Loucy (cell line): ENCODE results near the gene CMTR1.
A peak's percentile ranks its signal among the peaks of the same experiment; 100 is the strongest.
"Not testable (repeated sequence)": the region's sequence is repeated elsewhere in the genome, so short reads cannot be mapped to it uniquely, and the experiment has no call there.

Experiments used
- H2AFZ ChIP-seq: fragments of 200-600 bp; sonication (generic); 2 replicates; pipeline ENCODE4 v1.6.0; 2016; ENCODE audit warnings: antibody characterized with exemption, mild to moderate bottlenecking, low read length, moderate library complexity
- H3F3A ChIP-seq: fragments of 200-600 bp; 2 replicates; pipeline ENCODE4 v1.6.0; 2016; ENCODE audit warnings: antibody characterized with exemption, low read depth, mild to moderate bottlenecking
- H3K27me3 ChIP-seq: fragments of 200-600 bp; sonication (generic); 2 replicates; pipeline ENCODE4 v1.6.1; 2014; ENCODE audit warnings: low read length, mild to moderate bottlenecking; ENCODE audit not compliant: insufficient read depth, poor library complexity, severe bottlenecking
- H3K36me3 ChIP-seq: fragments of 200-600 bp; sonication (generic); 2 replicates; pipeline ENCODE4 v1.6.1; 2016; ENCODE audit warnings: low read length; ENCODE audit not compliant: insufficient read depth
- H3K4me1 ChIP-seq: fragments of 200-600 bp; sonication (generic); 2 replicates; pipeline ENCODE4 v1.5.1; 2014; ENCODE audit warnings: low read length, mild to moderate bottlenecking; ENCODE audit not compliant: insufficient read depth, poor library complexity, severe bottlenecking
- H3K4me2 ChIP-seq: fragments of 200-600 bp; sonication (generic); 2 replicates; pipeline ENCODE4 v1.6.0; 2014; ENCODE audit warnings: antibody characterized with exemption, low read length, low read depth, mild to moderate bottlenecking; ENCODE audit not compliant: poor library complexity, severe bottlenecking
- H3K4me3 ChIP-seq: fragments of 200-600 bp; sonication (generic); 2 replicates; pipeline ENCODE4 v1.5.1; 2014; ENCODE audit warnings: low read length, mild to moderate bottlenecking, mixed read lengths; ENCODE audit not compliant: poor library complexity, severe bottlenecking
- H3K79me2 ChIP-seq: fragments of 200-600 bp; sonication (generic); 2 replicates; pipeline ENCODE4 v1.6.1; 2014; ENCODE audit warnings: low read length; ENCODE audit not compliant: insufficient read depth
- H3K9ac ChIP-seq: fragments of 200-600 bp; sonication (generic); 2 replicates; pipeline ENCODE4 v1.6.0; 2014; ENCODE audit warnings: mild to moderate bottlenecking, low read depth, low read length, moderate library complexity; ENCODE audit not compliant: poor library complexity, severe bottlenecking
- H3K9me2 ChIP-seq: fragments of 200-600 bp; sonication (generic); replicated peaks from 2 replicates; pipeline ENCODE4 v1.6.1; 2016; ENCODE audit warnings: low read depth, low read length, mixed read lengths
- H3K9me3 ChIP-seq: fragments of 200-600 bp; sonication (generic); 2 replicates; pipeline ENCODE4 v1.6.1; 2014; ENCODE audit warnings: mild to moderate bottlenecking, antibody characterized with exemption, low read length, low read depth; ENCODE audit not compliant: insufficient read depth
- H4K20me1 ChIP-seq: fragments of 200-600 bp; sonication (generic); 2 replicates; pipeline ENCODE4 v1.6.0; 2014; ENCODE audit warnings: antibody characterized with exemption, low read length, mild to moderate bottlenecking; ENCODE audit not compliant: insufficient read depth, poor library complexity, severe bottlenecking
- EZH2phosphoT487 ChIP-seq: fragments of 200-600 bp; IDR thresholded peaks from 2 replicates; pipeline ENCODE4 v1.6.1; 2018; ENCODE audit warnings: antibody characterized with exemption, mild to moderate bottlenecking, moderate library complexity, borderline replicate concordance
- TF ChIP-seq, protein P1 (sequence below): fragments of 200-600 bp; sonication (generic); conservative IDR thresholded peaks from 2 replicates; pipeline ENCODE4 v1.5.1; 2014; ENCODE audit warnings: mild to moderate bottlenecking, antibody characterized with exemption, low read length

The CMTR1 gene

DNA sequence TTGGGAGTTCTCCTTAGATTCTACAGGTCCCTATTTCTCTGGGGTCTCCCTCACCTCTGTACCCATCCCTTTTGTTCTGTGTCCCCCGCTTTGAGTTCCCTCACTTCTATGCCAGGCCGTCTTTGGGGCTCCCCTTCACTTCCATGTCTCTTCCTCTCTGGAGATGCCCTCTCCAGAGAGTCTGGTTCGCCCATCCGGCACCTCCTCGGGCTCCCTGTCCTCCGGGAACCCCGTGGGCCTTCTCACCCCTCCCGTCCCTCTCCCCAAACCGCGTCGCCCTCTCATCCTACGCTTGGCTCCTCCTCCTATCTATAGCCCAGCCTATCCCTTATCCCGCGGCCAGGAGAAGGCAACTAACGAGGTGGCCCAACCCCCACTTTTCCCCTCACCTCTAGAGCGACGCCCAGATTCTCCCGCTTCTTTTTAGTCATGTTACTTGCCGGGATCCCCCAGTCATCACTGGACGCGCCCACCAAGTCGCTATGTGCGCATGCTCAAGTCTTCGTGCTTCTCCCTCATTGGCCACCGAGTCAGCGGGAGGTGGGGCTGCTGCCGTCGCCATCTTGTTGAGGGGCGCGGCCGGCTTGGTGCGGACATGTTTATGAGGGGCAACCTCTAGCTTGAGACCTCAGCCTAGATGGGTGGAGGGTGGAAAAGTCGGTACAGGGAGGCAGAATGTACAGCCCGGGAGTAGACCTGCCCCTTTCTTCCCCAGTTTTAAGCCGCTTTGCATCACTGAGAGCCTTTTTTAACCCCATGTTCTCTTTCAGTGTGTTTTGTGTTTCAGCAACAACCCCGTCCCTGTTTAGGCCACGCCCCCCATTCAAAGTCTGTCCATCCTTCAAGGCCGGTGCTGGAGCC lies 66.6 kb downstream of the CMTR1 start, which contains the start of gene CCDC167:
CCDC167 (minus strand) TSS at position 461 of the 861 bp plus-strand sequence; CDS start at position 431, 30 bp downstream.
- Histone ChIP-seq H3K9me3 (no peaks in the 10 kb centered on the region), H3K4me1 (peaks cover 62% of the 10 kb centered on the region), H3K4me3 (peak within 1 kb of the TSS; percentile 84), H3K9ac (peak within 1 kb of the TSS; percentile 93), H3K4me2 (peak within 1 kb of the TSS; percentile 82), H3K36me3 (no peaks in the 10 kb centered on the region), H3K9me2 (no peaks in the 10 kb centered on the region), H2AFZ (peak within 1 kb of the TSS; percentile 89), H3F3A (peaks cover 14% of the 10 kb centered on the region), H4K20me1 (no peaks in the 10 kb centered on the region), H3K27me3 (no peaks in the 10 kb centered on the region), H3K79me2 (peaks cover 32% of the 10 kb centered on the region)
- no peak for TF ChIP-seq EZH2phosphoT487
- TF ChIP-seq, protein P1, sequence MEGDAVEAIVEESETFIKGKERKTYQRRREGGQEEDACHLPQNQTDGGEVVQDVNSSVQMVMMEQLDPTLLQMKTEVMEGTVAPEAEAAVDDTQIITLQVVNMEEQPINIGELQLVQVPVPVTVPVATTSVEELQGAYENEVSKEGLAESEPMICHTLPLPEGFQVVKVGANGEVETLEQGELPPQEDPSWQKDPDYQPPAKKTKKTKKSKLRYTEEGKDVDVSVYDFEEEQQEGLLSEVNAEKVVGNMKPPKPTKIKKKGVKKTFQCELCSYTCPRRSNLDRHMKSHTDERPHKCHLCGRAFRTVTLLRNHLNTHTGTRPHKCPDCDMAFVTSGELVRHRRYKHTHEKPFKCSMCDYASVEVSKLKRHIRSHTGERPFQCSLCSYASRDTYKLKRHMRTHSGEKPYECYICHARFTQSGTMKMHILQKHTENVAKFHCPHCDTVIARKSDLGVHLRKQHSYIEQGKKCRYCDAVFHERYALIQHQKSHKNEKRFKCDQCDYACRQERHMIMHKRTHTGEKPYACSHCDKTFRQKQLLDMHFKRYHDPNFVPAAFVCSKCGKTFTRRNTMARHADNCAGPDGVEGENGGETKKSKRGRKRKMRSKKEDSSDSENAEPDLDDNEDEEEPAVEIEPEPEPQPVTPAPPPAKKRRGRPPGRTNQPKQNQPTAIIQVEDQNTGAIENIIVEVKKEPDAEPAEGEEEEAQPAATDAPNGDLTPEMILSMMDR = no peak

DNA sequence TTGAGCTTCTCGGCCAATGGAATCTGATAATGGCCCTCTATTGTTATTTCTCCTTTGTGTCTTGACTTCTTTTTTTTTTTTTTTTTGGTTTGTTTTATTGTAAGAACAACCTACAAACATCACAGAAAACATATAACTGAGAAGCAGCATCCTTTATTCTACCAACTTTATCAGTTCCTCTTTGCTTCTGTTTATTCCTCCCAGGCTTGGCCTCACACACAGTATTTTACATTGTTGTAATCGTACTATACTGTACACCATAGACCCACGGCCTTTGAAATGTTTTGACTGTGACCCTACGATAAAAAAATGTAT lies 67.2 kb downstream of the CMTR1 start:
- TF ChIP-seq, protein P1 = no peak
- no peak for TF ChIP-seq EZH2phosphoT487
- Histone ChIP-seq H2AFZ (peak overlapping the region; percentile 89), H3K4me3 (peak overlapping the region; percentile 84), H3F3A (peaks cover 14% of the 10 kb centered on the region), H3K9me3 (no peaks in the 10 kb centered on the region), H4K20me1 (no peaks in the 10 kb centered on the region), H3K9ac (peak overlapping the region; percentile 93), H3K9me2 (no peaks in the 10 kb centered on the region), H3K4me1 (peaks cover 68% of the 10 kb centered on the region), H3K27me3 (no peaks in the 10 kb centered on the region), H3K36me3 (no peaks in the 10 kb centered on the region), H3K79me2 (peaks cover 28% of the 10 kb centered on the region), H3K4me2 (peak overlapping the region; percentile 82)

DNA sequence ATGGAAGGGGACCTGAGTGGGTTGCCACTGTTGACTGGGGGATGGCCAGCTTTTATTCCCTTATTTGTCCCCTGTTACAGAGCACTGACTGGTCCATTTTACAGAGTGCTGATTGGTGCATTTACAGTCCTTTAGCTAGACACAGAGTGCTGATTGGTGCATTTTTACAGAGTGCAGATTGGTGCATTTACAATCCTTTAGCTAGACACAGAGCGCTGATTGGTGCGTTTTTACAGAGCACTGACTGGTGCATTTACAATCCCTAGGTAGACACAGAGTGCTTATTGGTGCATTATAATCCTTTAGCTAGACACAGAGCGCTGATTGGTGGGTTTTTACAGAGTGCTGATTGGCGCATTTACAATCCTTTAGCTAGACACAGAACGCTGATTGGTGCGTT lies 67.9 kb downstream of the CMTR1 start:
- H3K4me3 ChIP-seq, H3K9me2 ChIP-seq, H3K9ac ChIP-seq, H3K36me3 ChIP-seq, H4K20me1 ChIP-seq, H2AFZ ChIP-seq, H3K9me3 ChIP-seq, H3K27me3 ChIP-seq: not testable (repeated sequence)
- Histone ChIP-seq H3K4me2 (peak overlapping the region; percentile 83), H3K4me1 (peaks cover 69% of the 10 kb centered on the region), H3F3A (peaks cover 14% of the 10 kb centered on the region), H3K79me2 (peaks cover 28% of the 10 kb centered on the region)
